ENCODE results near the gene GFI1.
"Not testable (repeated sequence)": the region's sequence is repeated elsewhere in the genome, so short reads cannot be mapped to it uniquely, and the experiment has no call there.

The GFI1 gene

DNA sequence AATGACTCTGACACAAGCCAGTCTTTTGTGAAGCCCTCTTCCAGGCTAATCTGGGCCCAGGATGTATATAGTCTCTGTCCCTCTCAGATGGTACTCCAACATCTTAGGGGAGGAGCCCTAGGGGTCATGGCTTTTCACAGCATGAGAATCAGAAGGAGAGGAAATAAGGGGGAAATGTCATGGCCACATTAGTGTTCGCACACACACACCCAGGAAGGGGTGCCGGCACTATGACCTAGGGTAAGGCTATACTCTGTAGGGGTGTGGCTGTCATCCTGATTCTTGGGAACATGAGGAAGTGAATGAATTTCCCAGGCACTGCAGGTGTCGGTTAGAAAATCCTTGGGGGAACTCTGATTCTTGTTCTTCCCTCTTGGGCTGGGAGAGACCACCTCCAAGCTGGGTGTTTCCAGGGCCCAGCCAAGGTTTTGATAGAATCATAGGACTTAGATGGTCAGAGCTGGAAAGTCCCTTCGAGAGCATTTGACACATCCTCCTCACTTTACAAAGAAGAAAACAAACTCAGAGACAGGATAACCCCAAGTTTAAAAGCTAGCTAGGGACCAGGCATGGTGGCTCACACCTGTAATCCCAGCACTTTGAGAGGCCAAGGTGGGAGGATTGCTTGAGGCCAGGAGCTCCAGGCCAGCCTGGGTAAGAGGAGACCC lies 22.0 kb downstream of the GFI1 start:
- no peak for DNase-seq

DNA sequence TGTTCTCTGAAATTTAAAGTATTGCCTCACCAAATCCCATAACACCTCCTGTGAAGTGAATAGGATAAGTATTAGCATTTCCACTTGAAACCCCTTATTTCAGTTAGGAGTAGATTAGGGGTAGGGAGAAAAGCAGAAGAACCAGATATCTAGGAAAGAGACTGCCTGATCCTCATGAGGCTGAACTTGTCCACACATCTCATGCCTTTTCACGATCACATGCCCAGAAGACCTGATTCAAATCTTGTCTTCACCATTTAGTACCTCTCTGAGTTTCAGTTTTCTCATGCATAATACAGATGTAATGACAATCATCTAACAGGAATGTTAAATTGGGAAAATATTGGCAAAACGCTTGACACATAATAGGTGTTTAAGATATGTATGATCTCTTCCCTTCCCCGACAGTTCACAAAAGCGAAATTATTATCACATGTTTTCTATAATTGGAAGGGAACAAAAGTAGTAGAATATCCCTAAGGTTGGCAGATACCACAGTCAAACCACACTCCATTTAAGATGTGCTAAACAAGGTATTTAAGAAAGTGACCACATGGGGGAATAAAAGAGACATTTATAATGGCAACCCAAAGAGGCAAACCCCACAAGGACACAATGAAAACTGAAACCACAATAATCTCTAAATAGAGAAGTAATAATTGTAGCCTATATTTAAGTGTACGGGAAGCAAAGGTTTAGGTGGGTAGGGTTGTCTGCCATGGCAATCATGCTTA lies 25.2 kb downstream of the GFI1 start:
- DNase-seq: no peak

DNA sequence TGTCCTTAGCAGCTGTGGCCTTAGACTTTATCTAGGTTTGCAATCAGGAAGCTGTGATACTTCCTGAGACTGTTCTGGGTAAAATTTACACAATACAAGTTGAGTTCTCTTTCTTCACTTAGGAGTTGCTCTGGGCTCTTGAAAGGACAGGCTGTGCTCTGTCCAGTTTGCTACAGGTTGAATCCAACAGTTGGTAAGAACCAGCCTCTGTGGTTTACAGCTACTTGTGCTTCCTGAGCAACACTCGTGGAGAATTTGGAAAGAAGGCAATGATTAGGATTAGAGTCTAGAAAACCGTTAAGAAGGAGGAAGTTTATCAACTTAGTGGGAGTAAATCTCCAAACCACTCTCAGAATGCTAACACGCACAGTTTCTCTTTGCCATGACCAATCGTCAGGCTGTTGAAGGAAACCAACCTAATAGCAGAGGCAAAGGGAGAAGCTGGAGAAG lies 26.8 kb downstream of the GFI1 start:
- no peak for DNase-seq

DNA sequence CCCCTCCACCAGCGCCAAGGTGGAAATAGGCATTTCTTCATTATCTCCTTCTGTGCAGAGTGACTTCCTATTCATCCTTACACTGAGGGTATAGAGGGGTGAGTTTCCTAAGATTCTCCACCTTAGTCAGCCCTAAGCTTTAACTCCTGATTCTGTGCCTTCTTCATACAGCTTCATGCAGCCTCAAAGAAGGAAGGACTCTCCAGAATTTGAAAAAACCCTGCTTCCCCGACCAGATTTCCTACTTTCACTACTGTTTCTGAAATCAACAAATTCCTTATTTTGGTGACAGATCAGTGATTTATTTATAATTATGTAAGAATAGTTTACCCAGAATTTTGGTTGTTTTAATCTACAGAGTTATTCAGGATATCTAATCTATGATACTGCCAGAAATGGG lies 28.6 kb downstream of the GFI1 start:
- no peak for DNase-seq

DNA sequence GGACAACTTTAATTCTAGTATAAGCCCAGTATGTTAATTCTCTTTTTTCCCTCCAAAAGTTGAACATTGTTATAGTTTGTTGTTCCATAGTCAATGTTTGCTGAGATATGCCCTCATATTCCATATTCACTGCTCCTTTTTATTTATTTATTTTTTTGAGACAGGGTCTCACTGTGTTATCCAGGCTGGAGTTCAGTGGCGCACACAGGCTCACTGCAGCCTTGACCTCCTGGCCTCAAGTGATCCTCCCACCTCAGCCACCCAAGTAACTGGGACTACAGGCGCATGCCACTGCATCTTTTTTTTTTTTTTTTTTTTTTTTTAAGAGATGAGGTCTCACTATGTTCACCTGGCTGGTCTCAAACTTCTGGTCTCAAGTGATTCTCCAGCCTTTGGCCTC lies 38.7 kb downstream of the GFI1 start:
- DNase-seq: no peak

DNA sequence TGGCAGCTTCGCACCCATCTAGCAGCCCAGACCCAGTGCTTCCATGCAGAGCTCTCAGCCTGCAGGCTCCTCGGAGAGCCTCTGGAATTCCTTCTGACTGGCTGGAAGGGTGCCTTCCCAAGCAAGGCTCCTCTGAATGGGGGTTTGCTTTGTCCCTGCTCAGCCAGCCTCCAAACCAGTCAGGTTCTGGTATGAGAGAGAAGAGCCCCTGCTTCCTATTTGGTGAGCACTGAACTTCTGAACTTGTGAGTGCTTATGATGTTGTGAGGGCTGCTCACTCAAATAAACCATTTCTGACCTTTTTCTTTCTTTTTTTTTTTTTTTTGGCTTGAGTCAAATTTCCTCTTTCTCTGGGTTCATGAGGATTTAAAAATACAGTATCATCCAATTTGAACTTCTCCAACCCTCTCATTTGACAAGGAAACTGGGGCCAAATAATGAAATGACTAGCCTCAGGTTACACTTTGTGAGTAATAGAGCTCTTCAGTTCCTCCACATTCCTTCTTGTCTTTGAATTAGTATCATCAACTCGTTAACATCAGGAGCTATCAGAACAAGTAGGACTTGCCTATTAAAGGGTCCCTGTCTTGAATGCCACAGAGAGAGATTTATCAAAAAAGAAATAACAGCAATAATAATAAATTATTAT lies 39.6 kb downstream of the GFI1 start:
- no peak for DNase-seq

DNA sequence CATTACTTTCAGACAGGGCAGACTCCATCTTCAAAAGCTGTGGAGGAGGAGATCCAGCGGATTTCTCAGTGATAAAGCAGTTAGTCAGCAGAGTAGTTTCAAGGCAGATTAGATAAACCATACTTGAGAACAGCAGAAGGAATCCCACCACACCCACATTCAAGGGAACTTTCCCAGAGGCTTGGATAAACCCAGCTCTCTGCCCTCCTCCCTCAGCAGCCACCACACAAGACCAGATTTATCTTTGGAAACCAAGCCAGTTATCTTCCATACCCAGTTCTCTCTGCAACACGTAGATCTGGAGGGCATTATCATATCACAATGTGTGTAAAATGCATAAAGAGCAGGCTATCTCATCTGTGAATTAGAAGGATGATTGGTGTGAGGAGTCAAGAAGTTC lies 40.2 kb downstream of the GFI1 start:
- no peak for DNase-seq

DNA sequence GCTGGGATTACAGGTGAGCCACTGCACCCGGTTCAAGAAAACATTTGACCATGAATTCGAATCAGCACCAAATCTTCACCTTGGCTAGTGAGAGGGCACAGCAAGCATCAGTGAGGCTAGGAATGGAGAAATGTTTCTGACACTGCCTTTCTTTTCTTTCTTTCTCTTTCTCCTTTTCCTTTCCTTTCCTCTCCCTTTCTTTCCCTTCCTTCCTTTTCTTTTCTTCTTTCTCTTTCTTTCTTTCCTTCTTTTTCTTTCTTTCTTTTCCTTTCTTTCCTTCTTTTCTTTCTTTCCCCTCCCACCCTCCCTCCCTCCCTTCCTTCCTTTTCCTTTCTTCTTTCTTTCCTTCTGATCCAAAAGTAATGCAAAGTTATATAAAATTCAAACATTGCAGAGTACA lies 40.9 kb downstream of the GFI1 start:
- no peak for DNase-seq

DNA sequence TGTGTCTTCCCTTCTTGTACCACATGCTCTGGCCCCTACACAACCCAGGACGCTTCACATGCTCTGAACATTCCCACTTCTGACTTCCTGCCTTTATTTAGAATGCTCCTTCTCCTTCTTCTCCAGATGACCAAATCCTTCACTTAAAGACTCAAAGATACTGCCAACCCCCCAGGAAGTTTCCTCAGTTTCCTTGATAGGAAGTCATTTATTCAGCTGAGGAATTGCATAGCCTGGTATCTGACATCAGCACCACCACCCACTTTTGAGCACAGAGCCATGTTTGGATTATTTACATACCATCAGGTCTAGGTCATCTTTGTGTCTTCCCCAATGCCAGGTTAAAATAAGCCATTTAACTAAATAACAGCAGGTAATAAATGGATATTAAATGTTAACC lies 42.4 kb downstream of the GFI1 start:
- DNase-seq: no peak

DNA sequence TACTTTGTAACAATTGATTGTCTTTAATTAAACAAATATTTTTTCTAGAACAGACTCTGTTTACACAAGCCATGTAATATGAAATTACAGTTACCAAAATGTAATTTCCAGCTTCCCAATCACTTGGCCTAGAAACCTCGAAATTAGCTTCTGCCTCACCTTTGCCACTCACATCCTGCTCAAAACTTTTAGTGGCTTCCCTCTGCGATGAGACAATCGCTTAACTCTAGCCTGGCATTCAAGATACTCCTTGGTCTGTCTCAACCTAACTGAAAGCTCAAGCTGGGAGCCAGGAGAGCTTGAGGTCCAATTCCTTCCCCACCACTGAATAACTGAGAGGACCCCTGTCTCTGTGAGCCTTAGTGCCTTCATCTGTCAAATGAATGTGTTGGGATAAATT lies 42.8 kb downstream of the GFI1 start:
- no peak for DNase-seq

DNA sequence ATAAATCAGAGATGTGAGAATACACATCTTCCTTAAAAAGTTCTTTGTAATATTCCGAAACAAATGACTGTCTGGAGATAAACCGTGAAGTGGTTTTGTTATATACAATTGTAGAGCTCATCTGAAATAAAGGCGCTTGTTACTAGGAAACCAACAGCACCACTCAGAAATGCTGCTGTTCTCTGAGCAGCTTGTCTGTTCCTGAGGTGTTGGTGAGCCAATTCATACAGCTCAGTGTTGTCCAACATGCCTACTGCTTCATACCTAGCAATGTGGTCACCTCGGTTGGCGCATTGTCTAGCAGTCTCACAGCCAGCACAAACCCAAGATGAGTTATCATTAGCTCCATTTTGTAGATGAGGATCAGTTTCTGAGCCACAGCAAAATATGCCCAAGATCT lies 44.4 kb downstream of the GFI1 start:
- DNase-seq: no peak

DNA sequence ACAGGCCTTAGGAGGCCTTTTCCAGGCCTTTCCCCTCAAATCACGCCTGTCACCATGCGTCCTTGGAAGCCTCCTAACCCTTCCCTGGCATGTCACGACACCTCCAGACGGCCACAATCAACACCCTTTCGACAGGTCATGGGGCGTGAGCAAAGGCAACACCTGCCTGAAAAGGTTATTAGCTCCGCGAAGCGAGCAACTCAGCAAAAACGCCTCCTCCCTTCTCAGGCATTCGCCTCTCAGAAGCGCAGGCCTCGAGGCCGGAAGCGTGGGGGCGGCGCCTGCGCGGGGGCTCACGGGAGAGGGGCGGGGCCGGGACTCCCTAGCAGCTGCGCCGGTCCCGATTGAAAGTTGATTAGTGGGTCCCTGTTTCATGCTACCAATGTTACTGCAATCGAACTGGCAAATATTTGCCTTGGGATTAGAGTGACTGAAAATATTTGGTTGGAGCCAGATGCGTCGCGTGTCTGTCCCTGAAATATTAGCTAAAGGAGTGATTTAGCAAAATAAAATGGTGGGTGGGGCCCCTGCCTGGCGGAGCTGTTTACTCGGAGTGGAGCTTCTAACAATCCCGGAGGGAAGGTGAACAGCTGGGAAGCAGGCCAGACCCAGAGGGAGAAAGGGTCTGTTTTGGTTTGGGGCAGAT lies 44.9 kb downstream of the GFI1 start:
- DNase-seq: no peak

DNA sequence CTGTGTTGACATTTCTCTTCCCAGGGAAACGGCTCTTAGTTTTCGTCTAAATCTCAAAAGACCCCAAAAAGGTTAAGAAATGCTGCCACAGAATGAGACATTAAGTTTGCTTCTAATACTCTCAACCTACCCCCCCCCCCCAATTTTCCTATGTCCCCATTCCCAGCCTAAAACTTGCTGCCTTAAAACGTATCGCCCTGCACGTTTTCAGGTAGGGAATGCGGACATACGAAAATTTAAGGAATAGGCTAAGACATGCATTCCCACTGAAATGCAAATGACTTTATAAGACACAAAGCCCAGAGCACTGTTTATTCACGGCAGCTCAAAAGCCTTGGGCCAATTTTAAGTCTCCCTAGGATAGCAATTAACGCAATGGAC lies 45.4 kb downstream of the GFI1 start:
- no peak for DNase-seq

DNA sequence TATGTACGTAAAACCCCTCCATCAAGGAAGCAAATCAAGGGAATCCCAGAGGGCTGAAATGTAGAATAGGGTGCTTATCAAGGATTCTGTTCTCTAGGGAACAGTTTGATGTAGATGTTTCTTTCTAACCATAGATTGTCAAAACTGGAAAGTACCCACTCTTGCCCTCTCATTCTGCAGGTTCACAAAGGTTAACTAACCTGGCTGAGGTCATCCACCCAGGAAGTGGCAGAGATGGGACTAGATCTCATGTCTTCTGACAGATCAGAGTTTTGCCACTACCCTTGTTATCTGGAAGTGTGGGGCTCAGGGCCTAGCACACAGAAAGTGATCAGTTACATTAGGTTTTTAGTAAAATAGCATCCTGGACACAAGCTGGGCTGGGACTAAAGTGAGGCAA lies 47.4 kb downstream of the GFI1 start:
- DNase-seq: no peak

DNA sequence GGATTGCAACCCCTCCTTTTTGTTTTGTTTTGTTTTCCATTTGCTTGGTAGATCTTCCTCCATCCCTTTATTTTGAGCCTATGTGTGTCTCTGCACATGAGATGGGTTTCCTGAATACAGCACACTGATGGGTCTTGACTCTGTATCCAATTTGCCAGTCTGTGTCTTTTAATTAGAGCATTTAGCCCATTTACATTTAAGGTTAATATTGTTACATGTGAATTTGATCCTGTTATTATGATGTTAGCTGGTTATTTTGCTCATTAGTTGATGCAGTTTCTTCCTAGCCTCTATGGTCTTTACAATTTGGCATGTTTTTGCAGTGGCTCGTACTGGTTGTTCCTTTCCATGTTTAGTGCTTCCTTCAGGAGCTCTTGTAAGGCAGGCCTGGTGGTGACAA lies 52.2 kb downstream of the GFI1 start:
- DNase-seq: not testable (repeated sequence)

DNA sequence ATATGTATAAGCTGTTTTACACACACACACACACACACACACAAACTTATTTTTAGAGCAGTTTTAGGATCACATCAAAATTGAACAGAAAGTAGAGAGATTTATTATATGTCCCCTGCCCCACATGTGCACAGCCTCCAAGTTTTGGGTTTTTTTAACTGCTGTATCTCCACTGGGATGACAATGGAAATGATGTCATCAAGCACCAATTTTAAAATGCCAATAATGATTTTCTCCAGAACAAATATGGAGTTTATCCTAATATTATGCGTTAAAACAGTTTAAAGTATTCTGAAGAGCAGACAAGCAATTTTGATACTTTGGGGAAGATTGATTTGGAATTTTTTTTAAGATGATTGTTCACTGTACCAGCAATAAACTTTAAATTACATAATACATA lies 56.7 kb downstream of the GFI1 start:
- no peak for DNase-seq

DNA sequence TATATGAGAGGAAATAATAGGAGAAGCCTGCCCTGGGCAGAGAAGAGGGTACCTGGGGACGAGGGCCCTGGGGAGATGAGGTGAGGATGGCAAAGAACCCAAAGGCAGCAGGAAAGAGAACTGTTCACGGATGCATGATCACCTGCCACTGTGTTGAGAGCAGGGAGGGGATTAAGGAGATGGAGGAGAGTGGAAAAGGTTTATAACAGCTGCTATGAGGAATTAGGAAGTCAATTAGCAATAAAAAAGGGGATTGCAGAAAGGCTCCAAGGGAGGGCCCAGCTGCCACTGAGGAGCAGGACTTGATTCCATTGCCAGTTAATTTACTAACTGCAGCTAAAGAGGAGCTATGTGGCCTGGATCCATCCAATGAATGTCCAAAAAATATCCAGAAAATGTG lies 61.1 kb downstream of the GFI1 start:
- DNase-seq: no peak
